ENCODE measurements around the gene RGS17.

RGS17 gene

GRCh38 chr6:153092082-153093013 is 38.7 kb downstream of the RGS17 start:
- no peak overlapping the region for H3K4me3 ChIP-seq (ENCODE audit: low read depth, low read length)
- no peaks in the 10 kb centered on the region; the same call in 1 of the 2 replicates for H3K4me1 ChIP-seq
- no peaks in the 10 kb centered on the region for H3K36me3 ChIP-seq
- no peaks in the 10 kb centered on the region for H3K27me3 ChIP-seq
- TF ChIP-seq CTCF (IDR thresholded peaks at IDR 0.05; ENCODE audit: low read depth, low read length): no peak
- no peaks in the 10 kb centered on the region for H3K9me3 ChIP-seq
- DNase-seq: no peak

- DNase-seq: peak; percentile 34
- Histone ChIP-seq H3K36me3 (no peaks in the 10 kb centered on the region), H3K4me1 (peaks cover 4% of the 10 kb centered on the region), H3K27me3 (no peaks in the 10 kb centered on the region), H3K4me3 (ENCODE audit: low read depth, low read length) (no peak overlapping the region), H3K9me3 (no peaks in the 10 kb centered on the region)
- TF ChIP-seq CTCF (IDR thresholded peaks at IDR 0.05; ENCODE audit: low read depth, low read length): no peak
Measured at GRCh38 chr6:153090241-153090930, 40.7 kb downstream of the RGS17 start.

GRCh38 chr6:153088796-153089195 is 42.3 kb downstream of the RGS17 start:
- no peaks in the 10 kb centered on the region for H3K9me3 ChIP-seq
- DNase-seq: no peak
- TF ChIP-seq CTCF (IDR thresholded peaks at IDR 0.05; ENCODE audit: low read depth, low read length): no peak
- no peaks in the 10 kb centered on the region for H3K27me3 ChIP-seq
- no peak overlapping the region for H3K4me3 ChIP-seq (ENCODE audit: low read depth, low read length)
- H3K36me3 ChIP-seq: no peaks in the 10 kb centered on the region
- peaks cover 4% of the 10 kb centered on the region for H3K4me1 ChIP-seq

- H3K4me1 ChIP-seq: peaks cover 4% of the 10 kb centered on the region
- H3K36me3 ChIP-seq: no peaks in the 10 kb centered on the region
- no peak for TF ChIP-seq CTCF (IDR thresholded peaks at IDR 0.05; ENCODE audit: low read depth, low read length)
- H3K9me3 ChIP-seq: no peaks in the 10 kb centered on the region
- no peak overlapping the region for H3K4me3 ChIP-seq (ENCODE audit: low read depth, low read length)
- no peak for DNase-seq
- no peaks in the 10 kb centered on the region for H3K27me3 ChIP-seq
Measured at GRCh38 chr6:153087436-153087835, 43.6 kb downstream of the RGS17 start.

- Histone ChIP-seq H3K27me3 (no peaks in the 10 kb centered on the region), H3K9me3 (no peaks in the 10 kb centered on the region), H3K4me1 (peaks cover 4% of the 10 kb centered on the region), H3K4me3 (ENCODE audit: low read depth, low read length) (no peak overlapping the region), H3K36me3 (no peaks in the 10 kb centered on the region)
- no peak for DNase-seq
- no peak for TF ChIP-seq CTCF (IDR thresholded peaks at IDR 0.05; ENCODE audit: low read depth, low read length)
Measured at GRCh38 chr6:153086225-153086990, 44.7 kb downstream of the RGS17 start.
